Parathyroid adenoma (tissue), 2 donors: ENCODE data around the gene SPRY4.

ENCODE experiments used
- H2AFZ ChIP-seq: fragments of 300-600 bp; sonication (generic); one replicate; pipeline ENCODE4 v1.7.0; 2017; ENCODE audit warnings: antibody characterized with exemption, mild to moderate bottlenecking
- H3K27ac ChIP-seq: fragments of 300-600 bp; sonication (generic); one replicate; pipeline ENCODE4 v1.7.0; 2017
- H3K27me3 ChIP-seq: fragments of 300-600 bp; sonication (generic); one replicate; pipeline ENCODE4 v1.7.0; 2017; ENCODE audit warnings: low read length; ENCODE audit not compliant: control insufficient read depth, insufficient read depth
- H3K36me3 ChIP-seq: fragments of 300-600 bp; sonication (generic); one replicate; pipeline ENCODE4 v1.7.0; 2017; ENCODE audit warnings: low read length; ENCODE audit not compliant: control insufficient read depth, insufficient read depth
- H3K4me1 ChIP-seq: fragments of 300-600 bp; sonication (generic); one replicate; pipeline ENCODE4 v1.7.0; 2017; ENCODE audit warnings: control low read depth
- H3K4me2 ChIP-seq: fragments of 300-600 bp; sonication (generic); one replicate; pipeline ENCODE4 v1.7.0; 2017; ENCODE audit warnings: low read length
- H3K4me3 ChIP-seq: fragments of 300-600 bp; sonication (generic); one replicate; pipeline ENCODE4 v1.7.0; 2017; ENCODE audit warnings: low read depth, low read length
- H3K79me2 ChIP-seq: fragments of 300-600 bp; sonication (generic); one replicate; pipeline ENCODE4 v1.7.0; 2017; ENCODE audit warnings: control low read depth
- H3K9ac ChIP-seq: fragments of 300-600 bp; sonication (generic); one replicate; pipeline ENCODE4 v1.7.0; 2017; ENCODE audit warnings: mild to moderate bottlenecking
- H3K9me3 ChIP-seq: fragments of 300-600 bp; sonication (generic); one replicate; pipeline ENCODE4 v1.7.0; 2017; ENCODE audit warnings: low read length; ENCODE audit not compliant: control insufficient read depth
- TF ChIP-seq, protein P1 (sequence below): fragments of 300-600 bp; sonication (generic); IDR thresholded peaks from one replicate; pipeline ENCODE4 v1.7.0; 2017; ENCODE audit warnings: antibody characterized with exemption, mild to moderate bottlenecking
- donor health status: primary hyperparathyroidism.

The SPRY4 gene

DNA sequence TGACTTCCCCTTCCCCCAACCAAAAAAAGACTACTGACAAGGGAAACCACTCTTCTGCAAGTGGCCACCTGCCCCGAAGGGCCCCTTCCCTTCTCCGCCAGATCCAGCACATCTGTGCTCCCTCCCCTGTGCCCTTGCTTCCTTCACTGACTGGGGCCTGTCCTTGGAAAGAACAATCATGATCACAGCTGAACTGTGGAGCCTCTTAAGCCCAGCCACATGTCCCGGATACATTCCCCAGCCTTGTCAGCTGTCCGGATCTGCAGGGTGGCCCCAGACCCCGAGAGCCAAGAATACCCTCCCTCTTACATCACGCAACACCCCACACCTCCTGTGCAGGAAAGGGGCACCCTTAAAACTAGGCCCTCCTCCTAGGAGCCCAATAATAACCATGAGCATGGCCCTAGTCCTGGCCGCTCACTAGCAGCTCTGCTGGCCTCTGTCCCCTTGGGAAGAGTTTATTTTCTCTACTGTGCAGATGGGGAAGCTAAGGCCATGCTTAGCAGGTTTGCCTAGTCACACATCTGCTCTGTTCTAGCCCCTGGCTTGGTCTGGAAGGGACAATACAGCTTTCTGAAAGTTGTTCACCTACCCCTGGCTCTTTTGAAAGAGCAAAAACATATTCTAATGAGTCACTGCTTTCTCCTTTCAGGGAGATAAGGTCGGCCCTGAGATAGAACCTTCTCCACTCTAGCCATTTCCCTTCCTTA is 3.8 kb downstream of the SPRY4 start:
- TF ChIP-seq, protein P1, sequence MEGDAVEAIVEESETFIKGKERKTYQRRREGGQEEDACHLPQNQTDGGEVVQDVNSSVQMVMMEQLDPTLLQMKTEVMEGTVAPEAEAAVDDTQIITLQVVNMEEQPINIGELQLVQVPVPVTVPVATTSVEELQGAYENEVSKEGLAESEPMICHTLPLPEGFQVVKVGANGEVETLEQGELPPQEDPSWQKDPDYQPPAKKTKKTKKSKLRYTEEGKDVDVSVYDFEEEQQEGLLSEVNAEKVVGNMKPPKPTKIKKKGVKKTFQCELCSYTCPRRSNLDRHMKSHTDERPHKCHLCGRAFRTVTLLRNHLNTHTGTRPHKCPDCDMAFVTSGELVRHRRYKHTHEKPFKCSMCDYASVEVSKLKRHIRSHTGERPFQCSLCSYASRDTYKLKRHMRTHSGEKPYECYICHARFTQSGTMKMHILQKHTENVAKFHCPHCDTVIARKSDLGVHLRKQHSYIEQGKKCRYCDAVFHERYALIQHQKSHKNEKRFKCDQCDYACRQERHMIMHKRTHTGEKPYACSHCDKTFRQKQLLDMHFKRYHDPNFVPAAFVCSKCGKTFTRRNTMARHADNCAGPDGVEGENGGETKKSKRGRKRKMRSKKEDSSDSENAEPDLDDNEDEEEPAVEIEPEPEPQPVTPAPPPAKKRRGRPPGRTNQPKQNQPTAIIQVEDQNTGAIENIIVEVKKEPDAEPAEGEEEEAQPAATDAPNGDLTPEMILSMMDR = no peak
- Histone ChIP-seq H3K27ac (no peak overlapping the region), H3K27me3 (no peaks in the 10 kb centered on the region)

DNA sequence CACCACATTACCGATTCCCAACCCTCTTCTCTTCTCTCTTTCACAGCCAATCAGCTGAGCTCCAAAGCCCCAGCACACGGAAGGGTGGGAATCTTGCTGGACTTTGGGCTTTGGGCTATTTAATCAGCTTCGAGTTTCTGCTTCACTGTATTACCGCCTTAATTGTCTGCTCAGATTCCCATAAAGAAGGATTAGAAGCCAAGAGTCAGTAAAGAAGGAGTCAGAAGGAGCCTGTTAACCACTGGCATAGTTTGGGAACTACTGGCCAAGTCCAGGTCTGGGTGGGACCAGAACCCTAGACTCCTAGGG is 4.4 kb downstream of the SPRY4 start:
- Histone ChIP-seq H3K9ac (no peak overlapping the region), H3K27ac (peak overlapping the region; percentile 45), H3K9me3 (no peaks in the 10 kb centered on the region), H3K79me2 (peaks cover 13% of the 10 kb centered on the region), H3K4me2 (no peak overlapping the region), H3K27me3 (no peaks in the 10 kb centered on the region), H3K36me3 (no peaks in the 10 kb centered on the region), H3K4me3 (no peak overlapping the region), H3K4me1 (peaks cover 17% of the 10 kb centered on the region), H2AFZ (no peak overlapping the region)
- TF ChIP-seq, protein P1 = no peak

More for the DNA sequence above, 3.8 kb downstream of the SPRY4 start:
- peaks cover 10% of the 10 kb centered on the region for H3K79me2 ChIP-seq
- no peak overlapping the region for H2AFZ ChIP-seq
- H3K9ac ChIP-seq = no peak overlapping the region
- H3K36me3 ChIP-seq = no peaks in the 10 kb centered on the region
- H3K4me3 ChIP-seq = peak overlapping the region; percentile 17
- H3K9me3 ChIP-seq = no peaks in the 10 kb centered on the region
- H3K4me2 ChIP-seq = no peak overlapping the region
- peaks cover 12% of the 10 kb centered on the region for H3K4me1 ChIP-seq

DNA sequence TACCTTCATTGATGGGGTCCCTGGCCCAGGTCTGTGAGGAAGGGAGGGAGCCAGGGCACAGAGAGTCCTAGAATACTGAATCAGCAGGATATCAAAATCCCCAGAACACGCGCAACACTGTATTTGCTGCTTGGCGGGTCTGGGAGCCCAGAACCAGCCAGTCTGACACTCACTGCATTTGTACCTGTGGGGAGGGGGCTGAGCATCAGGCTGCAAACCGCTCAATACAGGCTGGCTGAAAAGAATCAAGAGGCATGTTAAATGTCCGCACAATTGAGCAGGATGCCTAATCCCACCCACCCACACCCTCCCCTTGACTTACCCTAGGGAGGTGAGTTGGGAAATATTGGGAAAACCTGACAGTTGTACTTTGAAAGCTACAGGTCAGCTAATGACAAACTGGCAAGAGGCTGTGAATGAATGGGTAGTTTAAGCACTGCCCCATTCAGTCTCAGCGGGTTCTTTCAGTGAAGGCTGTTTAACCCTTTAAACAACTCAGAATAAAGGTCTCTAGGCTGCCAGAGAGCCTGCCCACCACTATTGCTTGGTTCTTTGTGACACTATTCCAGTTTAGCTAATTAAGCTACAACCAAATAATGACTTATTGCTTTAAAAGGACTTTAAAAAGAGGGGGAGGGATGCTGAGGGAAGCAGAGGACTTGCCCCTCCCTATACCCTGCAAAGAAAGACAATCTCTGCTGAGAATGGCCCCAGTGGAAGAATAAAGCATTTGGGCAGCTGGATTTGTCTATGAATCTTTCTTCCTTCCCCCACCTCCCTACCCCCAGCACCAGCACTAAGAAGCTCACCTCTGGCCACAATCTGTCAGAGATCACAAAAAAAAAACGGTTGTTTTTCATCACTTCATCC is 5.0 kb downstream of the SPRY4 start:
- Histone ChIP-seq H3K27ac (peak overlapping the region; percentile 45), H3K27me3 (no peaks in the 10 kb centered on the region)
- TF ChIP-seq, protein P1 = no peak

DNA sequence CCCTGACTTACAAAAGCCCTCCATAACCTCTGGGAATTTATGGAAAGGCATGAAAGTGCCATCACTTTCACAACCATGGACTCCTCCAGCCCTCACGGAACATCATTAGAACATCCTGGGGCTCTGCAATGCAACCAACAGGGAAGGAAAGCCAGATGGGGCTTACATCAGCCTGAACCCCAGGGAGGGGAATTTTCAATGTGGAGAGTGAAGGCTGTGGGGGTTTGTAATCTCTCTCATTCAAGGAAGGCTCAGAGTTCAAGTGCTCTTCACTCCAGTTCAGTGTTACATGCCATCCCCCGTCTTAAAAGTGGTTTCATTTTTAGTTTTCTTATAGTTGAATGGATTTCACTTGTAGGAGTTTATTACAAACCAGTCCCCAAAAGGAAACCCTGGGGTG is 5.7 kb downstream of the SPRY4 start:
- H3K4me3 ChIP-seq = no peak overlapping the region
- no peak overlapping the region for H3K27ac ChIP-seq
- H3K27me3 ChIP-seq = no peaks in the 10 kb centered on the region
- H3K36me3 ChIP-seq = no peaks in the 10 kb centered on the region
- H3K9me3 ChIP-seq = no peaks in the 10 kb centered on the region
- peak overlapping the region; percentile 32 for H3K4me2 ChIP-seq
- peaks cover 13% of the 10 kb centered on the region for H3K79me2 ChIP-seq
- H3K9ac ChIP-seq = no peak overlapping the region
- H2AFZ ChIP-seq = no peak overlapping the region
- TF ChIP-seq, protein P1 = no peak
- H3K4me1 ChIP-seq = peaks cover 17% of the 10 kb centered on the region

More for the DNA sequence above, 5.0 kb downstream of the SPRY4 start:
- peaks cover 17% of the 10 kb centered on the region for H3K4me1 ChIP-seq
- no peaks in the 10 kb centered on the region for H3K9me3 ChIP-seq
- H3K79me2 ChIP-seq = peaks cover 16% of the 10 kb centered on the region
- no peak overlapping the region for H2AFZ ChIP-seq
- H3K9ac ChIP-seq = no peak overlapping the region
- H3K4me2 ChIP-seq = peak overlapping the region; percentile 32
- H3K4me3 ChIP-seq = no peak overlapping the region
- H3K36me3 ChIP-seq = no peaks in the 10 kb centered on the region
